AG09309 (cell line): ENCODE results near the gene NR1D1.

Experiments
- DNase-seq: peaks from one replicate; pipeline ENCODE4 v3.0.0-alpha.2; 2010; ENCODE audit warnings: low read depth
- H3K4me3 ChIP-seq: 2 replicates; pipeline ENCODE4 v1.5.1; 2011; ENCODE audit warnings: mild to moderate bottlenecking, low read depth, low read length, moderate library complexity; ENCODE audit not compliant: control insufficient read depth
- TF ChIP-seq, protein P1 (sequence below): IDR thresholded peaks from 2 replicates; pipeline ENCODE4 v1.5.1; 2011; ENCODE audit warnings: mild to moderate bottlenecking, low read depth, low read length, inconsistent platforms; ENCODE audit not compliant: insufficient read depth, control insufficient read depth; ENCODE audit errors: missing control alignments

NR1D1 gene

DNA sequence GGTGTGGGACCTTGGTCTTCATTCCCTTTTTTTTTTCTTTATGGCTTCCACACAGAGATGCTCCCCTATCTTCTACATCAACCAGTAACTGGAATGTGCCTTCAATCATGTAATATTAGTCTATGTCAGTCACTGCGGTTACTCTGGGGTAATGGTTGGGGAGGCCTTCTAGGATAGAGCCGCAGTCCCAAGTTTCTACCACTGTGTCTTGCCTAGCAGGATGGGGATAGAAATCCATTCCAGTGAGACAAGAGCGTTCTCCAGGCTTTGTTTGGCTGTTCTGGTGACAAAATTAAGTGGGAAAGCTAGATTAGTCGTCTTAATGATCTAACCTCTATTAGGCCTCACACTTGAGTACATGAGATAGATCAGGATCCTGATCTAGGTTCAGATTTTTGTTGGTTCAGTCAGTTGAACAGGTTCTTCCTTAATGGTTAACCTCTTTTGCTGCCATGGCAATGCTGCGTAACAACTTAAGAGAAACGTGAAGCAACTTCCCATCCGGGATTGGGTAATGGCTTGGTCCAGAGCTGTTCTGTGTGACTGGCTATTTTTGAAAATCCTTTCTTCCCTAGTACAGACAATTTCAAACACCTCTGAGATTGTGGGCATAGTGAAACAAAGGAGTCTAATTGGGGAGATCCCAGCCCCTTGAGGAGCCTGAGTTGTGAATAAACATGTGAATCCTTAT is 30.1 kb upstream of the NR1D1 start:
- TF ChIP-seq, protein P1, sequence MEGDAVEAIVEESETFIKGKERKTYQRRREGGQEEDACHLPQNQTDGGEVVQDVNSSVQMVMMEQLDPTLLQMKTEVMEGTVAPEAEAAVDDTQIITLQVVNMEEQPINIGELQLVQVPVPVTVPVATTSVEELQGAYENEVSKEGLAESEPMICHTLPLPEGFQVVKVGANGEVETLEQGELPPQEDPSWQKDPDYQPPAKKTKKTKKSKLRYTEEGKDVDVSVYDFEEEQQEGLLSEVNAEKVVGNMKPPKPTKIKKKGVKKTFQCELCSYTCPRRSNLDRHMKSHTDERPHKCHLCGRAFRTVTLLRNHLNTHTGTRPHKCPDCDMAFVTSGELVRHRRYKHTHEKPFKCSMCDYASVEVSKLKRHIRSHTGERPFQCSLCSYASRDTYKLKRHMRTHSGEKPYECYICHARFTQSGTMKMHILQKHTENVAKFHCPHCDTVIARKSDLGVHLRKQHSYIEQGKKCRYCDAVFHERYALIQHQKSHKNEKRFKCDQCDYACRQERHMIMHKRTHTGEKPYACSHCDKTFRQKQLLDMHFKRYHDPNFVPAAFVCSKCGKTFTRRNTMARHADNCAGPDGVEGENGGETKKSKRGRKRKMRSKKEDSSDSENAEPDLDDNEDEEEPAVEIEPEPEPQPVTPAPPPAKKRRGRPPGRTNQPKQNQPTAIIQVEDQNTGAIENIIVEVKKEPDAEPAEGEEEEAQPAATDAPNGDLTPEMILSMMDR, result no peak
- no peak for DNase-seq
- no peak overlapping the region for H3K4me3 ChIP-seq

DNA sequence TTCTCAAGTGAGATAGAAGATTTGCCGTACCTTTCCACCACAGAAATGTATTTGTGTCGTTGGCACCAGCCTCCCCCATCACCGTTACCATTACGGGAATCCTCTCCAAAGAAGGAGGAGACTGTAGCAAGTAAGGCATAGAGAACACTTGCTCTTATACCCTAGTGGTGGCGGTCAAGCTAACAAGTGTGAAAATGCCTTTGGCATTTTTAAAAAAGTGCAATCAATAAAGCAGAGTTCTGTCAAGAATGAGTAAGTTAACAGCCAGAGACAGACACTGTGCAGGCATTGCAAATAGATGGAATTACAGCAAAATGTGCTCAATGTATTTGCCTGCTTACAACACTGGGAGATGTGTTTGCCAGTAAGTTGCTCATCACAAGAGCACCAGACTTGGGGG is 29.1 kb upstream of the NR1D1 start:
- no peak for DNase-seq
- H3K4me3 ChIP-seq, result no peak overlapping the region
- TF ChIP-seq, protein P1, result no peak

DNA sequence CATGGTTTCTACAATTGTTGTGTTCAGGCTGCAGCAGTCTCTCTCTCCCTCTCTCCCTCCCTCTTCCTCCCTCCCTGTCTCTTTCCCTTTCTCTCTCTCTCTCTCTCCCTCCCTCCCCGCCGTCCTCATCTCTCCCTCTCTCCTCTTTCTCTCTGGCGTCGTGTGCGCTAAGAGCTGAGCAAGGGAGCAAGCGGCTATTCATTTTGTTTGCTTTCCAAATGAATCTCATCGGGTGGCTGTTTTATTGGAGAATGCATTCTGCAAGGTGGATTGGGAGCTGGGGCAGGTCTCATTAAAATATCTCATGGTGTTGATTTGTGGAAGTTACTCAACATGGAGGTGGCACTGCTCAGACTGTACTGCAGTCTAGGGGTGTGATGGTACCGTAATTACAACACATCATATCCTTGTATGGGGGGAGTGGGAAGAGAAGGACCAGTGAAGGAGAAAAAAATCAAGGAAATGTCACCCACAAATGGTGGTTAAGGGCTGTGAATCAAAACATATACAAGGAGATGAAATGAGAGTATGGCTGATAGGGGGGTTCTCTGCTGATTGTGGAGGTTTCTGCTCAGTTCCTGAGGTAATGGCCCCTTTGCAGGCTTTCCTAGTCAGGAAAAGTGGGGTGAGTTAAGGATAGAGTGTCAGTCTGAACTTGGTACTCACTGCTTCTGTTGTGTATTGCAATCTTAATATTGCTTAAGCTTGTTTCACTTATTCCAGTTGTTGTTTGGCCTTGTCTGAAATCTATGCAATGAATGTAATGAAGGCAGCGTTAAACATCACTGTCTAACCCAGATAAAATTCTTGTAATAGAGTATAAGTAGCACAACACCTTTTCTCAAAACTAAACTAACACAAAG is 24.1 kb upstream of the NR1D1 start:
- DNase-seq, result no peak
- peak overlapping the region; percentile 95 for H3K4me3 ChIP-seq
- TF ChIP-seq, protein P1, result no peak

DNA sequence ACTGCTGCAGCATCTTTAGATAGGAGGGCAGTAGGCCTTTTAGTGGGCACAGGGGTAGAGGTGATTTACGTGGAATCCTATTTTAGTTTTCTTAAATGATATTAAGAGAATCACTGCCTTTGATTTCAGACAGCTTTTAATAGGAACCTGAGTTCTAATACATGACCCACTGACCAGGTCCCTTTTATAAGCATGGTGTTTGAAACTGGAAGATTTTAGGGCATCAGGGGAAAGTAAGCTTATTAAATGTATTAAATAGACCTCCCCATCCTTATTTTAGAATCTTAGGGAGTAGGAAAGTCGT is 23.4 kb upstream of the NR1D1 start:
- peak overlapping the region; percentile 95 for H3K4me3 ChIP-seq
- TF ChIP-seq, protein P1, result no peak
- DNase-seq, result no peak

DNA sequence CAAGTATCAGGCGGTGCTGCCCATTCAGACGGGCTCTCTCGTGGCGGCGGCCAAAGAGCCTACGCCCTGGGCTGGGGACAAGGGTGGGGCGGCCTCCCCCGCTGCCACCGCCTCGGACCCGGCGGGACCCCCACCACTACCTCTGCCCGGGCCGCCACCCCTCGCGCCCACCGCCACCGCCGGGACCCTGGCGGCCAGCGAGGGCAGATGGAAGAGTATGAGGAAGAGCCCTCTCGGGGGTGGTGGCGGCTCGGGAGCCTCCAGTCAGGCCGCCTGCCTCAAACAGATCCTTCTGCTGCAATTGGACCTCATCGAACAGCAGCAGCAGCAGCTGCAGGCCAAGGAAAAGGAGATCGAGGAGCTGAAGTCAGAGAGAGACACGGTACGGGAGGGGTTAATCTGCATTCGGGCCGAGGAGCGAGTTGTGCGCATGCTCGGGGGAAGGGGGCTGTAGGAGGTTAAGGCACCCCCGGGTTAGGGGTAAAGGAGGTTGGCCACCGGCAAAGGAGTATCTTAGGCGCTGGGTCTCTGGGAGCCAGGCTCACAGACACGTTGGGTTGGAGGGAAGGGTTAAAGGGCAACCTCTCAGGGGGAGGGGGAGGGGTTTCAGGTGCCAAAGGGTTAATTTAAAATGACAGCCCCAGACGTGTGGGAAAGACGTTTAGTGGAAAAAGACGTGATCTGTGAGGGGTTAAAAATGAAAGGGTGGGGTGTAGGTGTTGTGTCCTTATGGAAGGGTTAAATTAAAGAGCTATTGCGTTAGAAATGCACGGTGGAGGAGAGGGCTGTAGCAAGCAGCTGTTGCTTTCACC is 22.8 kb upstream of the NR1D1 start:
- no peak for DNase-seq
- H3K4me3 ChIP-seq, result peak overlapping the region; percentile 95
- TF ChIP-seq, protein P1, result no peak

DNA sequence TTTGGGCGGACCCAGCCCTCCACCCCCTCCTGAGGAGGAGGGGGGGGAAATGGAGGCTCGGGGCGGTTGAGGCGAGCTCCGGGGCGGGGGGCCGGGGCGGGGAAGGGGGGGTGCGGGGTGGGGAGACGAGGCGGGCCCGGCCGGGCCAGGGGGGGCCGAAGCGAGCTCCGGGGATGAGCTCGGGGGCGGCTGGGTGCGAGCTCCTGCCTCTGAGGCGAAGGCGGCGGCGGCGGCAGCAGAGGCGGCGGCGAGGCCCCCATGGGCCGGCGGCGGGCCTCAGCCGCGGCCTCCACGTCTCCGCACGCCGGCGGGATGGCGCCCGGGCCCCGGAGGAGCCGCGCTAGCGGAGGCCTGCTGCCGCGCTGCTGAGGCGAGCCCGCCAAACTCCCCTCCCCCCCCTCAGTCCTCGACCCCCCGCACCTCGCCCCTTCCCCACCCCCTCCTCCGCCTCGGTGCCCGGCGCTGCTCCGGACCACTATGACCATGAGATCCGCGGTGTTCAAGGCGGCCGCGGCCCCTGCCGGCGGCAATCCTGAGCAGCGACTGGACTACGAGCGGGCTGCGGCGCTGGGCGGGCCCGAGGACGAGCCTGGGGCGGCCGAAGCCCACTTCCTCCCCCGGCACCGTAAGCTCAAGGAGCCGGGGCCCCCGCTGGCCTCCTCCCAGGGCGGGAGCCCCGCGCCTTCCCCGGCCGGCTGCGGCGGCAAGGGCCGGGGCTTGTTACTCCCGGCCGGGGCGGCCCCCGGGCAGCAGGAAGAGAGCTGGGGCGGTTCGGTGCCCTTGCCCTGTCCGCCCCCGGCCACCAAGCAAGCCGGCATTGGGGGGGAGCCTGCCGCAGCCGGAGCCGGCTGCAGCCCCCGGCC is 22.0 kb upstream of the NR1D1 start:
- TF ChIP-seq, protein P1, result no peak
- peak overlapping the region; percentile 95 for H3K4me3 ChIP-seq
- DNase-seq, result no peak
